HG03097 (cell line): ENCODE results near the gene CASZ1.

ENCODE experiments used
- ATAC-seq: cut with Tn5 transposase; IDR thresholded peaks from one replicate; pipeline ENCODE4 v1.9.1; 2021; ENCODE audit not compliant: unreplicated experiment, low FRiP score

The CASZ1 gene, protein sequence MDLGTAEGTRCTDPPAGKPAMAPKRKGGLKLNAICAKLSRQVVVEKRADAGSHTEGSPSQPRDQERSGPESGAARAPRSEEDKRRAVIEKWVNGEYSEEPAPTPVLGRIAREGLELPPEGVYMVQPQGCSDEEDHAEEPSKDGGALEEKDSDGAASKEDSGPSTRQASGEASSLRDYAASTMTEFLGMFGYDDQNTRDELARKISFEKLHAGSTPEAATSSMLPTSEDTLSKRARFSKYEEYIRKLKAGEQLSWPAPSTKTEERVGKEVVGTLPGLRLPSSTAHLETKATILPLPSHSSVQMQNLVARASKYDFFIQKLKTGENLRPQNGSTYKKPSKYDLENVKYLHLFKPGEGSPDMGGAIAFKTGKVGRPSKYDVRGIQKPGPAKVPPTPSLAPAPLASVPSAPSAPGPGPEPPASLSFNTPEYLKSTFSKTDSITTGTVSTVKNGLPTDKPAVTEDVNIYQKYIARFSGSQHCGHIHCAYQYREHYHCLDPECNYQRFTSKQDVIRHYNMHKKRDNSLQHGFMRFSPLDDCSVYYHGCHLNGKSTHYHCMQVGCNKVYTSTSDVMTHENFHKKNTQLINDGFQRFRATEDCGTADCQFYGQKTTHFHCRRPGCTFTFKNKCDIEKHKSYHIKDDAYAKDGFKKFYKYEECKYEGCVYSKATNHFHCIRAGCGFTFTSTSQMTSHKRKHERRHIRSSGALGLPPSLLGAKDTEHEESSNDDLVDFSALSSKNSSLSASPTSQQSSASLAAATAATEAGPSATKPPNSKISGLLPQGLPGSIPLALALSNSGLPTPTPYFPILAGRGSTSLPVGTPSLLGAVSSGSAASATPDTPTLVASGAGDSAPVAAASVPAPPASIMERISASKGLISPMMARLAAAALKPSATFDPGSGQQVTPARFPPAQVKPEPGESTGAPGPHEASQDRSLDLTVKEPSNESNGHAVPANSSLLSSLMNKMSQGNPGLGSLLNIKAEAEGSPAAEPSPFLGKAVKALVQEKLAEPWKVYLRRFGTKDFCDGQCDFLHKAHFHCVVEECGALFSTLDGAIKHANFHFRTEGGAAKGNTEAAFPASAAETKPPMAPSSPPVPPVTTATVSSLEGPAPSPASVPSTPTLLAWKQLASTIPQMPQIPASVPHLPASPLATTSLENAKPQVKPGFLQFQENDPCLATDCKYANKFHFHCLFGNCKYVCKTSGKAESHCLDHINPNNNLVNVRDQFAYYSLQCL (N-terminal part only)

DNA sequence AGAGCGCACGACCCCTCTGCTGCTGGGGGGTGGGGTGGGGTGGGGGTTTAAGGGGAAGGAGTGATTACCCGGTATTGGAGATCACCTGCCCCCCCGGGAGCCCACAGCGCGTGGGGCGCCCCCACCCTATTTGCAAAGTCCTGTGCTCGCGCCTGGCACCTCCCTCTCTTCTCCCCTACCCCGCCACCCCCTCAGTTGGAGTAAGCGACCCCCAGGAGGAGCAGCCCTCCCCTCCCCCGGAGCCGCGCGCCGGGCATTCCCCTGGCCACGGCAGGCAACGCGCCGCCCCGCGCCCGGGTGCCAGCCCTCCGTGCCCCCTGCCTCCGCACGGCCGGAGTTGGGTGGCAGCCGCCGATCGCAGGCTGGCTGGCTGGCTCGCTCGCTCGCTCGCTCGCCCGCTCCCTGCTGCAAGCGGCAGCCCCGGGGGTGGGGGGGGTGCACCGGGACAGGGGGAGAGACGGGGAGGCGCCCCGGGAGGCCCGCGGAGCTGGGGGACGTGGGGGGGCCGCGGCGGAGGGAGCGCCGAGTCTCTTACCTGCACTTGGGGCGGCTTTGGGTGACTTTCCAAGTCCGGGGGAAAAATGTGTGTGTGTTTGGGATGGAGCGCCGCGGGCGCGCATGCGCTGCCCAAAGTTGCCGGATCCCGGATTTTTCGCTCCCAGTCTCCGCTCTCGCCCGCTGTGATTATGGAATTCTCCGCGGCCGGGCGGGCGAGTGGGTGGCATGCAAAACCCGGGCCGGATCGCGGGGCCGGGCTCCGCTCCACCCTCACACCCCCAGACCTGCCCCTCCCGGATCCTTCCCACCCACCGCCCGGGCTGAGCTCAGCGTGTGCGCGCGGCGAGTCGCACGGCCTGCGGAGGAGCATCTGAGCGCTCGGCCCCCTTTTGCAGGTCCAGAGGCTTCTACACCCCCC, at the start of gene CASZ1:
Gene CASZ1, minus strand, starts transcription at position 618 of the 916 bp plus-strand sequence. CDS start 102,757 bp downstream, outside the sequence.
- no peak for ATAC-seq

DNA sequence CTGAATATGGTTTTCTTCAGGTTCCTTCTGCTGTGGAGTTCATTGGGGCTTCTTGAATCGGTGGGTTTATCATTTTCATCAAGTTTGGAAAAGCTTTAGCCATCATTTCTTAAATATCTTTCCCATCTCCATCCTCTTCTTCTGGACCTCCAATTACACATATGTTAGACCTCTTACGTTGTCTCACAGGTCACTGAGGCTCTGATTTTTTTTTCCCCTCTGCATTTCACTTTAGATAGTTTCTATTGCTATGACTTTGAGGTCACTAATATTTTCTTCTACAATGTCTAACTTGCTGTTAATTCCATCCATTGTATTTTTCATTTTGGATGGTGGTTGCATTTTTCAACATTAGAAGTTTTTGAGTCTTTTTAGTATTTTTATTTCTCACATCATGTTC, 47.3 kb upstream of the CASZ1 start:
- no peak for ATAC-seq

DNA sequence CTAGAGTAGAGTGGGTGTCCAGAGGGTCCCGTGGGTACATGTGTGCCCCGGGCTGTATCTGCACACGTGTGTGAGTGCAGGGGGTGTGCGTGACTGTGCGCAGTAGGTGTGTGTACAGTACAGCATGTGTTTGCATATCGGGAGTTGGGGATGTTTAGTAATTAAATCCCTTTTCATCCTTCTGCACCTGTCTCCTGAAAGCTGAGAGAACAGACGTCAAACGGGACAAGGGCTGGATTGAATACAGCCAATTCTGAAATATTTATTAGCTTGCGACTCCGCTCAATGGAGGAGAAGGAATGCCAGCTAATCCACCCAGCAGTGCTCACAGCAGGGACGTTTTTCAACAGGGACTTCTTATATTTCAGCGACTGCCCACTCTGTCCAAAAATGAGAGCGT, 44.7 kb upstream of the CASZ1 start:
- no peak for ATAC-seq

DNA sequence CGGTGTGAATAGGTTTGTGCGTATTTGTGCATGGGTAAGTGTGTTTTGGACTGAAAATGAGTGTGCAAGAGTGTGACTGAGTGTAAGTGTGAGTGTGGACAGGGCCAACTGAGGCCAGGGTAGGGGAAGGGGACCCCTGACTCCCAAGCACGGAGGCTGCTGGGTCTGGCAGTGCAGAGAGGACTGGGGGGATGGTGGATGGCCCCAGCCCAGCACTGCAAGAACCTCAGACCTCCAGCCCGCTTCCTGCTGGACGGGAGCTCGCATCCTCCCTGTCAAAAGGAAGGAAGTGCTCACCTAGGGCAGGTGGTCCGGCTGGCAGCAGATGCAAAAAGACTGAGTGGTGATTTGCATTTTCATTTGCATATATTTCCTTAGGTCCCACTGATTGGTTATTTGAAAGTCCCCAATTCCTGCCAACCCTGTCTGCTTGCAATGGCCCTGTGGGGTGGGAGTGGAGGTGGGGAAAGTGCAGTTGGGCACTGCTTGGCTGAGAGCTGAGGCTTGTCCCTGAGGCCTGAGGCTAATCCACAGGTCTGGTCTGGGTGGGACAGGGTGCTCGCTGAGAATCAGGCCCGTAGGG, 42.8 kb upstream of the CASZ1 start:
- ATAC-seq, result no peak

DNA sequence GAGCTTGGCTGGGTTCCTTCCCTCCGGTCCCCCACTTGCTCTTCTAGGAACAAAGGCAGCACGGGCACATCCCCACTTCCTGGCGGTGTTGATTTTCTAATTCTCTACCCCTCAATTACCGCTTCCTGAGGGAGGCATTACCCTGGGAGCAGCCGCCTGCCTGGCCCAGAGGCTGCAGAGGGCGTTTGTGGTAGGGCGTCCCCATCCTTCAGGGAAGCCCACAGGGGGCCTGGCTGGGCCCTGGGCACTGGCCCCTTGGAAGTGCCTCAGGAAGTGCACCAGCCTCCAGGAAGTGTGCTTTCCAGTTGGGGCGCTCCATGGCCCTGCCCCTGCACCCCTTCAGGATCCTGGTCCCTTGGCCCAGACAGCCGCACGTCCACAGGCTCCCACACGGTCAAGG, 42.1 kb upstream of the CASZ1 start:
- ATAC-seq, result no peak

DNA sequence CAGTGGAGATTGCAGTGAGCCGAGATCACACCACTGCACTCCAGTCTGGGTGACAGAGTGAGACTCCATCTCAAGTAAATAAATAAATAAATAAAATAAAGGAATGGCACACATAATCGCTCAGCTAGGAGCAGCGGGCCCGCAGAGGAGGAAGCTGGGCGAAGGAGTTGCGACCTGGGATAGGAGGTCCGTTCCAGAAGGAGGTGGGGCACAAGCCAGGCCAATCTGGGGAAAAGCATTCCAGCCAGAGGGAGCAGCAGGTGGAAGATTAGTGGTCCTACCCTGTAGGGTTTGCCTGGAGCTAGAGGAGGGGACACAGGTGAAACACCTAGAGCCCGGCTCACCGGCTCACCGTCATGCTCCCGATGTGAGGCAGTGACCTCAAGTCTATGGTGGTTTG, 40.3 kb upstream of the CASZ1 start:
- ATAC-seq, result no peak

DNA sequence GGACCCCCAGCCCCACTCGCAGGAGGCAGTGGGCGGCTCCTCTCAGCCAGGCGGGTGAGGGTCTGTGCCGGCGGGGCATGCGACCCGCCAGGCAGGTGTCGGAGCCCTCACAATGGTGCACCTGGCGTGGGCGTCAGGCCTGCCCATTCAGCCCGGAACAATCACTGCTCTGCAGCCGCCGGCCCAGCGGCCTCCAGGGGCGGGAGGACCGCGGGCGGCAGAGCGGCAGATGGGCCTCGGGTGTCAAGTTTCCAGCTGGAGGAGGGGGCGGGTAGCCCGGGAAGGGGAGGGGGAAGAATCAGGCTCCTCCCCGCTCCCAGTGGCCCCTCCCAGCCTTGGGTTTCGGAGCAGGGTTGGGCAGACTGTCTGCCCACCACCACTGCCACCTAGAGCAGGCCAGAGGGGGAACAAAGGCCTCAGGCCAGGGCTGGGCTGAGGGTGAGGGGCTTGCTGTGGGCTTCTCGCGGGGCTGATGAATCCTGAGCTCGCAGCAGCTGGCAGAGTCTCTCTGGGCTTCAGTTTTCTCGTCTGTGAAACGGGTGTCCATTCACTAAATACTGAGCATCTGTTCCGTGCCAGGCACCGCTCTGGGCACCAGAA, 39.5 kb upstream of the CASZ1 start:
- ATAC-seq, result no peak

DNA sequence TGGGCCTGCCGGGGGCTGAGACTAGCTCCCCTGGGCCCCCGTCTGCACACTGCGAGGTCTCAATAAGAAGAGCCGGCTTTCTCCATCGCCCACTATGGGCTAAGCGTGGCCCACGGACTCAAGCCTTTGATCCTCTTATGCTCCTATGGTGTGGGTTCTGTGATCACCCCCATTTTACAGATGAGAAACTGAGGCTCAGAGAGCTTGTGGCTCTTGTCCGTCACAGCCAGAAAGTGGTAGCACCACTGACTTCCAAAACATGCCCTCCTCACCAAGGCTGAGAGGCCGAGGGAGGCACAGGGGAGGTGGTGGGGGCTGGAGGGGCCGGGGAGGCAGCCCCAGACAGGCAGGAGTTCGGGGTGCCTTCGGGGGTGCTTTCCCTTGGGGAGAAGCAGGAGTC, 39.0 kb upstream of the CASZ1 start:
- ATAC-seq, result no peak

DNA sequence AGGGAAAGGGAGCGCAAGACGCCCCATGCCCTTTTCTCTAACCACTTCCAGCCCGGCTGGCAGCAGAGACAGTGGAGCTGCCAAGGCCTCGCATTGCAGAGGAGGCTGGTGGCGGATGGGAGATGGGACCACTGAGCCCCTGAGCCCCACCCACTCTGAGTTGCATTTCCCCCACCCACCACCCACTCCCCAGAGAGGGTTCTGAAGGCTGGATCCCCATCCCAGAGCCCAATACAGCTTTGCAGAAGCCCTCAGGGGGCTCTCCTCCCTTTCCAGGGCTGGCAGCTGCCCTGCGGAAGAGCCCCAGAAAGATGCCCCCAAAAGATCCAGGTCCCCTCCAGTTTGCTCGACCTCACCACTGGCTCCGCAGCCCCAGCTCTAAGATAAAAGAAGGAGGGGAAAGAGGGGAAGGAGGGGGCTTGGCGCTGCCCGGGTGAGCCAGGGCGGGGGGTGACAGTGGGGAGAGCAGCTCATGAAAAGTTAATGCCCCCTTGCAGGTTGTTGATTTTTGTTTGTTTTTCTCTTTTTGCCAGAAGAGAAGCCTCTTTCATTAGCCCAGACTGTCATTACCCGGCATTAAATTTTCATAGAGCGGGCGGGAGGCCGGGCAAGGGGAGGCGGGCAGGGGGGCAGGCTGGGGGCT, 38.4 kb upstream of the CASZ1 start:
- ATAC-seq, result no peak

DNA sequence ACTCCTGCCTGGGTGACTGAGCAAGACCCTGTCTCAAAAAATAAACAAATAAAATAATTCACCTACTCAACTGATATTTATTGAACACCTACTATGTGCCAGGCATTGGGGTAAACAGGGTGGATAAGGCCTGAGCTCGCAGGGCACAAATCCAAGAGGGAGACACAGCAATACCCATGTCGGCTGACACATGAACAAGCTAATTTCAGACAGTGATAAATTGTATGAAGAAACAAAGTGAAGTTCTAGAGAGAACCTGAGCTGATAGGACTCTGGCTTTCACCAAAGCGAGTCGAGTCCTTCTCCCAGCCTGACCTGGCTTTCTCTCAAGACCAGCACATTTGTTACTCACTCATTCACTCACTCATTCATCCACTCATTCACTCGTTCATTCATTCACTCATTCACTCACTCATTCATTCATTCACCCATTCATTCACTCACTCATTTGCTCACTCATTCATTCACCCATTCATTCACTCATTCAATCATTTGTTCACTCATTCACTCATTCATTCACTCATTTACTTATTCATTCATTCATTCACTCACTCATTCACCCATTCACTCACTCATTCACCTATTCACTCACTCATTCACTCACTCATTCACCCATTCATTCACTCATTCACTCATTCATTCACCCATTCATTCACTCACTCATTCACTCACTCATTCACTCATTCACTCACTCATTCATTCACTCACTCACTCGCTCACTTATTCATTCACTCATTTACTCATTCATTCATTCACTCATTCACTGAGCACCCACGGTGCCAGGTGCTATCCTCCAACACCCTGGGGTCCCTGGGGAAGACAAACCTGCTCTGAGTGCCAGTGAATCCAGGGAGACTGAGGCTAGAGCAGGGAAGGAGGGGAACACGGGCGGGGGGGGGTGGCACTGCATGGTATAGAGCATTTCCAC, 37.4 kb upstream of the CASZ1 start:
- ATAC-seq, result no peak

DNA sequence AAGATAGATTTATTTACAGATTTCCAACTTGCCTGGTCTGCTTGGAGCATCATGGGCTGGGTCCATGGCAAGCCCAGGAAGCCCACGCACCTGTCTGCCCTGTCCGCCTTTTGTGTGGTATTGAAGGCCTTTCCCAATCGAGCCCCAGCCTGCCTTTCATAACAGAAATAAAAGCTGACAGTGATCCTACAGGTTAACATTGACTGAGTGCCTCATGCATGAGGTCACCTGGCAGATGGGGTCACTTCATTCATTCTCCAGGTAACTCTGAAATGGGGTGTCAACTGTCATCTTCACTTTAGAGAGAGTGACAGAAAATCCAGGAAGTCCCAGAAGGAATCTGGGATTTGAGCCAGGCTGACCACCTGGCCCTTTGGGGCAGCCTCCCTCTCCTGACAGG, 36.3 kb upstream of the CASZ1 start:
- no peak for ATAC-seq

DNA sequence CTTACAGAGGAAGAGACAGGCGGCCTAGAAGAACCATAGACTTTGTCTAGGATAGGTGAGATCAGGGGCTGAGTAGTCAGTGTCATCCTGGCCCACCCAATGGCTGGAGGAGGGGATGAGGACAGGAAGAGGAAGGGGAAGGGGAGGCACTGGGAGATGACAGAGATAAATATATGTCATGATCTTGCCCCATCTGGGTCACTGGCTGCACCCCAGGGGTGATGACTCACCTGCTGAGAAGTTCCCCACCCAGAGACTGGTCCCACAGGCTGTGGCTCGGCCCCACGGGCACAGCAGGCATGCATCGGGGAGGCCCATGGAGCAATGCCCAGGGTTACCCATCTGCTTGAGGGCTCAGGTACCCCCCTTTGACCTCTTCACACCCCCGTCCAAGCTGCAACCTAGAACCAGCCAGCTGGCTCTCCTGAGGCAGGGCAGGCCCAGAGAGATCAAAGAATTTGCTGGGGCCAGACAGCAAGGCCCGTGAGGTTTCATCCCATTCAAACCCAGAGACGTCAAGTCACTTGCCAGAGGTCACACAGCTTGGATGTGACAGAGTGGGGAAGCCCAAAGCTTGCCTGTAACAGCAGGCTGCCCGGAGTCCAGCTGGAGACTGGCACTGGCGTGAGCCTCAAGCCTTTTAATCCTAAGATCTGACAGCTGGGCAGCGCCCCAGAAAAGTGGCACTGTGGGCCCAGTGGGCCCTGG, 34.7 kb upstream of the CASZ1 start:
- ATAC-seq, result no peak

DNA sequence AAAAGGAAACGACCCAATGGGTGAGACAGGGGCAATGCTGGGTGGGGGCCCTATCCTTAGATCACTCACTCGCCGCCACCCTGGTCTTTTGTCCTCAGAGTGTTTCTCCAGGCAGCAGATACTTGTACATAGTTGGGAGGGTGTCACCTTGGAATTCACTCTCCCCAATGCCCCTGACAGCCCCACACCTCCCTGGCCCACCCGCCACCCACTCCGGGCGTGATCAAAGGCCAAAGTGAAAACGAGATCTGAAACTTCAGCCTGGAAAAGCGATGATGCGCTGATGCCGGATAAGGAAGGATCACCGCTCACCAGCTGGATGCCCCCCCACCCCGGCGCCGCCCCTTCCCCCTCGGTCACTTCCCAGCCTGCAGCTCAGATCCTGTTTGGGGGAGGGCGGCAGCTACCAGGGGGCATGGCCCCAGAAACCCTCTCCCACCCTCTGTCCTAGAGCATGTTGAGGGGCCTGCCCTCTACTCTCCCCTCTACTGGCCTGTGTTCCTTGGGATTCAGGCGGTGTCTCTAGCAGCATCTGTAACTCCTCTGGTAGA, 33.6 kb upstream of the CASZ1 start:
- ATAC-seq, result no peak

DNA sequence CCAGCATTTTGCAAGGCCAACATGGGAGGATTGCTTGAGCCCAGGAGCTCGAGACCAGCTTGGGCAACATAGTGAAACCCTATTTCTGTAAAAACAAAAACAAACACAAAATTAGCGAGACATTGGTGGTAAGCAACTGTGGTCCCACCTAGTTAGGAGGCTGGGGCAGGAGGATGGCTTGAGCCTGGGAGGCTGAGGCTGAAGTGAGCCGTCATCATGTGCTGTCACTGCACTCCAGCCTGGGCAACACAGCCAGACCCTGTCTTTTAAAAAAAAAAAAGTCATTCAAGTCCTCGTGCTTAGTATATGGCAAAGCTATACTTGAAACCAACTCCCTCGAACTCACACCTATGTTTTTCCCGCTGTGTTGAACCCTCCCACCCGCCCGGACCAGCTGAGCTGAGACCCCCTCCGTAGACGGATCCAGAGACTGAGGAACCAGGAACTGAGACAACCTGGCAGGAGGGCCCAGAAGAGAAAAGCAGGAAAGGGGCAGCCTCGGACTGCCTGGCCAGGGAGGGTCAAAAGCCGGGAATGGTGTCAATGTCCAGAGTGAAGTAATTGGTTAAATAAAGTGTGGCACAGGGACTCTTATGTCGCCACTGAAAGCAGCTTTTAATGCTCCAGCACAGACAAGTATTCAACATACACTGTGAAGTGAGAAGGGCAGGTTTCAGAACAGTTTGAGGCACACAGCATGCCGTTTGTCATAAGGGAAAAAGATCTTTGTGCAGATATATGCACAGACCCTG, 32.8 kb upstream of the CASZ1 start:
- no peak for ATAC-seq

DNA sequence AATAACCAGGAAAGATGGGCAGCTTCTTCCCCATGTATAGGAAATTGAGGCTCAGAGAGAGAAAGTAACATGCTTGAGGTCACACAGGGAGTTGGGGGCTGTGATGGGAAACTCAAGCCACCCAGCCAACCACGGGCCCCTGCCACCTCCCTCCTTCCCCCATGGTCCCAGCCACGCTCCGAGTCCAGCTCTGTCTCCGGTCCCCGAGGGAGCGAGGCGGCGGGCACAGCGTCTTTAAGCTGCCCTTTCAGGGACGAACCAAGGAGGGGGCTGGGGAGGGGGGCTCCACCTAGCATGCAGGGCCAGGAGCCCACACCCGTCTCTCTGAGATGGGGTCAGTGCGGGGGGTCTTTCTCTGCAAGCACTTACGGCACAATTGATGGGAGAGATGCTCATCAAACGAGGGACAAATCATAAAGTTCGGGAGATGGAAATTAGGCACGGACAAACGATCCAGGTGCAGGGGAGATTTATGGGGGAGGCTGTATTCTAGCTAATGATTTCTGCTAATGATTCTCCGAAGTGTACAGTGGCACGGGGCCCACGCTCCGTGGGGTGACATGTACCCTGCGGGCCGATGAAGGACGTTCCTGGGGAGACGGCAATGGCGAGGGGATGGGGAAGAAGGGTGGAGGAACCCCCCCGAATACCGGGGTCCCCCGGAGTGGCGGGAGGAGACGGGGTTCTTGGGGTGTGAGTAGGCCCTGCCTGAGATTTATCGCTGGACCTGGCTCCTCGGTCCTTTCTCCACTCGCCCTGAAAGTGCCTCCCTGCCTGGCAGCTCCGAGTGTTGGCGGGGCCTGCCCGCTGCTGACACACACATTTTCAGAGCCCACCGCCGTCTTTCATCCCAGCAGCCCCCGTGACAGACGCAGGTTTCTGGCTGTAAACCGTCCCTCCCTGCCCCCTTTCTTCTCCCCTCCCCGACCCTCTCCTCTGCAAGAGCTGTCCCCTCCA, 31.2 kb upstream of the CASZ1 start:
- no peak for ATAC-seq
